K562 (cell line): Measurements from ENCODE around the gene THADA. TPM values are rescaled to one million over a fixed set of nuclear protein-coding genes. Genes with fewer than 3 reads are reported as not detected.
A peak's percentile ranks its signal among the peaks of the same experiment; 100 is the strongest.

Experiments used
- ATAC-seq: fragments of 200-7000 bp; cut with Tn5 transposase; 3 replicates; pipeline ENCODE4 v1.9.1; 2020; ENCODE audit warnings: moderate library complexity
- BruUV-seq: library from RNA; stranded (reverse); fragments of 400-500 nt; replicated peaks from 2 replicates; lab custom pipeline; 2021; lab: Mats Ljungman, UMichigan
- CTCF ChIA-PET: fragments of 300-600 bp; formaldehyde crosslinking; extraction: SDS; loops from one replicate; lab custom pipeline; 2021; ENCODE audit warnings: low intra/inter-chr PET ratio; lab: Yijun Ruan, JAX
- POLR2A ChIA-PET: fragments of 300-600, 350-650 bp; sonication (Branson Sonifier 250); formaldehyde crosslinking; extraction: SDS; loops from one replicate; lab custom pipeline; 2021; ENCODE audit warnings: antibody characterized with exemption, inconsistent platforms; lab: Yijun Ruan, JAX
- DNase-seq, 4 experiments: peaks; one replicate each; pipeline versions ENCODE4 v3.0.0 to v3.0.0-alpha.2; 2011 to 2018; ENCODE audit warnings: low spot score in 3 of 4, mixed read lengths in 3 of 4; ENCODE audit errors: extremely low read depth in 1 of 4
- FAIRE-seq: peaks from 2 replicates; lab custom pipeline; 2011; peaks lifted over from hg19 to GRCh38; lab: Jason Lieb, UNC
- H2AFZ ChIP-seq: 2 replicates; pipeline ENCODE4 v1.6.0; 2011; ENCODE audit warnings: low read depth, low read length, control low read depth, inconsistent platforms
- H3K27ac ChIP-seq: fragments of 200-600 bp; 3 replicates; pipeline ENCODE4 v1.8.0; 2011; ENCODE audit warnings: low read depth, mild to moderate bottlenecking, control low read depth, inconsistent platforms, low read length, moderate library complexity, mixed read lengths; ENCODE audit errors: extremely low read depth
- H3K27me3 ChIP-seq, 2 experiments: fragments of 300-600 bp in 1 of 2; 2 replicates in 1 of 2; 3 replicates in 1 of 2; pipeline versions ENCODE4 v1.6.0 to v1.8.0; 2011; ENCODE audit warnings: inconsistent platforms in 2 of 2, low read length in 2 of 2, mild to moderate bottlenecking in 1 of 2, mixed read lengths in 1 of 2, moderate library complexity in 1 of 2; ENCODE audit not compliant: control insufficient read depth in 2 of 2, insufficient read depth in 2 of 2
- H3K36me3 ChIP-seq: fragments of 300-600 bp; 3 replicates; pipeline ENCODE4 v1.8.0; 2011; ENCODE audit warnings: mild to moderate bottlenecking, low read length, inconsistent platforms; ENCODE audit not compliant: control insufficient read depth, insufficient read depth
- H3K4me1 ChIP-seq, 2 experiments: fragments of 200-600 bp in 1 of 2; replicated peaks in 1 of 2; 2 replicates in 1 of 2; 3 replicates in 1 of 2; pipeline versions ENCODE4 v1.5.1 to v1.8.0; 2011; ENCODE audit warnings: inconsistent platforms in 2 of 2, low read length in 2 of 2, mild to moderate bottlenecking in 1 of 2, mixed read lengths in 1 of 2, moderate library complexity in 1 of 2; ENCODE audit not compliant: control insufficient read depth in 2 of 2, insufficient read depth in 2 of 2
- H3K4me2 ChIP-seq: 2 replicates; pipeline ENCODE4 v1.6.1; 2011; ENCODE audit warnings: low read length, control low read depth, inconsistent platforms, mixed read lengths; ENCODE audit not compliant: insufficient read depth
- H3K4me3 ChIP-seq: fragments of 200-600 bp; sonication (generic), shearing (Covaris generic); 2 replicates; pipeline ENCODE4 v1.5.1; 2016; ENCODE audit warnings: control low read depth, inconsistent platforms
- H3K79me2 ChIP-seq: fragments of 200-600 bp; 3 replicates; pipeline ENCODE4 v1.8.0; 2011; ENCODE audit warnings: low read length, inconsistent platforms; ENCODE audit not compliant: control insufficient read depth, insufficient read depth
- H3K9ac ChIP-seq, 2 experiments: 2 replicates each; pipeline versions ENCODE4 v1.6.0 to v1.6.1; 2011; ENCODE audit warnings: low read depth in 2 of 2, low read length in 2 of 2, control low read depth in 1 of 2, inconsistent platforms in 1 of 2, mild to moderate bottlenecking in 1 of 2, mixed read lengths in 1 of 2; ENCODE audit not compliant: insufficient read depth in 1 of 2
- H3K9me1 ChIP-seq: one replicate; pipeline ENCODE4 v1.6.0; 2011; ENCODE audit warnings: inconsistent platforms, mild to moderate bottlenecking, low read length, moderate library complexity; ENCODE audit not compliant: control insufficient read depth, insufficient read depth
- H3K9me3 ChIP-seq: replicated peaks from 2 replicates; pipeline ENCODE4 v1.5.1; 2011; ENCODE audit warnings: low read depth, low read length, inconsistent platforms; ENCODE audit not compliant: control insufficient read depth, insufficient read depth
- H4K20me1 ChIP-seq: replicated peaks from 2 replicates; pipeline ENCODE4 v1.6.1; 2011; ENCODE audit warnings: low read length, inconsistent platforms, mixed read lengths; ENCODE audit not compliant: control insufficient read depth, insufficient read depth
- DMBX1 ChIP-seq: fragments of 250-450 bp; sonication (Bioruptor Pico); IDR thresholded peaks from 2 replicates; pipeline ENCODE4 v1.8.0; 2022; ENCODE audit warnings: inconsistent platforms, mild to moderate bottlenecking, moderate library complexity, borderline replicate concordance
- GABPB2 ChIP-seq: fragments of 250-450 bp; sonication (Bioruptor Pico); conservative IDR thresholded peaks from 2 replicates; pipeline ENCODE4 v1.5.1; 2021; ENCODE audit warnings: mild to moderate bottlenecking
- GATAD2A ChIP-seq: fragments of 450-650 bp; IDR thresholded peaks from 2 replicates; pipeline ENCODE4 v1.6.1; 2017
- HMGXB4 ChIP-seq: sonication (generic); formaldehyde crosslinking; IDR thresholded peaks from 2 replicates; pipeline ENCODE4 v1.8.1; 2023; ENCODE audit warnings: mild to moderate bottlenecking, missing genetic modification reagents
- MIER1 ChIP-seq: fragments of 450-650 bp; IDR thresholded peaks from 2 replicates; pipeline ENCODE4 v1.6.1; 2016; ENCODE audit warnings: antibody characterized with exemption, mild to moderate bottlenecking, low read depth
- MYC ChIP-seq, 2 experiments: fragments of 250-450 bp in 1 of 2; sonication (Bioruptor Pico) in 1 of 2; IDR thresholded peaks; 2 replicates each; pipeline versions ENCODE4 v1.5.1 to v1.6.1; 2012 to 2021; ENCODE audit warnings: low read depth in 2 of 2, borderline replicate concordance in 1 of 2, improper control_type of control experiment in 1 of 2, low read length in 1 of 2, mild to moderate bottlenecking in 1 of 2, moderate library complexity in 1 of 2
- SRSF1 ChIP-seq: fragments of 200-400 bp; formaldehyde crosslinking; IDR thresholded peaks from 2 replicates; pipeline ENCODE4 v1.6.1; 2017; ENCODE audit warnings: mild to moderate bottlenecking, low read depth, low read length, moderate library complexity
- SRSF3 ChIP-seq: fragments of 200-400 bp; formaldehyde crosslinking; IDR thresholded peaks from 2 replicates; pipeline ENCODE4 v1.6.1; 2016; ENCODE audit warnings: mild to moderate bottlenecking, low read length, moderate library complexity; ENCODE audit not compliant: insufficient read depth
- ZNF143 ChIP-seq: sonication (generic); formaldehyde crosslinking; IDR thresholded peaks from 2 replicates; pipeline ENCODE4 v1.9.0; 2022; ENCODE audit warnings: mild to moderate bottlenecking, missing genetic modification reagents
- WGBS: fragments of 100-300 bp; shearing (Covaris generic); methylation state at CpG from one replicate; pipeline ENCODE4 v1.1.6; 2016; ENCODE audit warnings: low coverage, mixed read lengths; ENCODE audit not compliant: insufficient coverage; ENCODE audit errors: missing lambda C conversion rate; 5-methylcytosine and 5-hydroxymethylcytosine counted together
- in situ Hi-C: fragments of 300-500 bp; cut with MboI; formaldehyde crosslinking; loops from 4 replicates; pipeline ENCODE4 v1.15.0; 2018; ENCODE audit warnings: inconsistent platforms, mixed read lengths
- intact Hi-C: fragments of 100-400 bp; cut with micrococcal nuclease; formaldehyde crosslinking; loops from 2 replicates; pipeline ENCODE4 v1.14.2; 2022
- polyA plus RNA-seq, 8 experiments: library from polyadenylated mRNA; depleted of rRNA in 4 of 8; stranded (reverse) in 5 of 8; unstranded in 3 of 8; fragments of >200 nt; fragmentation: Nextera tagmentation in 2 of 8; fragmentation: Illumina TruSeq in 1 of 8; extraction: Ambion mirVana in 2 of 8; extraction: Trizol in 1 of 8; gene quantifications; 2 replicates each; pipeline versions ENCODE4 v1.2.1 to v1.2.3, GENCODE V29; 2011 to 2014; ENCODE audit warnings: inconsistent platforms in 1 of 8, missing spikeins in 1 of 8
- total RNA-seq, 7 experiments: library from RNA; depleted of rRNA in 6 of 7; stranded (reverse); fragments of >200 nt in 6 of 7; fragmentation: Illumina TruSeq in 2 of 7; extraction: Trizol in 2 of 7; gene quantifications; 2 replicates each; pipeline versions ENCODE4 v1.2.1 to v1.2.3, GENCODE V29; 2011 to 2021; ENCODE audit warnings: low replicate concordance in 1 of 7
- TF ChIP-seq, protein P1 (sequence below): sonication (generic); formaldehyde crosslinking; IDR thresholded peaks from 2 replicates; pipeline ENCODE4 v1.9.0; 2022; ENCODE audit warnings: mild to moderate bottlenecking, missing genetic modification reagents

The THADA gene
- total and polyA plus RNA-seq, 9 of the 15 experiments (the other 6 are each of a cell fraction or from before 2014, with no cell fraction given), result 17.8 to 34.7 (median 31.9) TPM

GRCh38 chr2:43183743-43184142 is 412.1 kb downstream of the THADA start:
- no TSS peak for BruUV-seq

More at GRCh38 chr2:43183743-43184142, 412.1 kb downstream of the THADA start:
- CTCF ChIA-PET, result no interaction called here
- POLR2A ChIA-PET, result interaction anchor here (0.6 kb wide), 1 partner anchor 216 kb away, joined by 3 read pairs; no protein-coding TSS in a partner anchor
- intact Hi-C loops (no loop called here), in situ Hi-C loops (no loop called here)
- ATAC-seq (no peak), FAIRE-seq (no peak), DNase-seq (no peak)
- Histone ChIP-seq H3K9ac (peak overlapping the region in 1 of 2 experiments; percentile 31; a peak in 1 of 4 replicates), H3K9me1 (no peaks in the 10 kb centered on the region), H3K4me3 (no peak overlapping the region), H4K20me1 (no peaks in the 10 kb centered on the region), H2AFZ (peak overlapping the region; percentile 67), H3K4me1 (peaks cover 54 to 62% of the 10 kb centered on the region in 2 experiments), H3K9me3 (no peaks in the 10 kb centered on the region), H3K36me3 (no peaks in the 10 kb centered on the region), H3K4me2 (no peak overlapping the region), H3K27me3 (no peaks in the 10 kb centered on the region), H3K27ac (peak overlapping the region; percentile 67; the same call in 2 of the 3 replicates), H3K79me2 (no peaks in the 10 kb centered on the region)
- 45% methylated on average over 5 of the region's 5 CpGs for WGBS
- TF ChIP-seq ZNF143 (no peak), SRSF1 (no peak), GABPB2 (CRISPR knock-in tag) (no peak), SRSF3 (no peak), MYC (IDR thresholded peaks at IDR 0.05; ENCODE audit: low read depth, low read length) (no peak), MYC (CRISPR knock-in tag; IDR thresholded peaks at IDR 0.05; ENCODE audit: borderline replicate concordance, low read depth) (no peak), HMGXB4 (CRISPR knock-in tag) (no peak), GATAD2A (no peak), MIER1 (no peak), DMBX1 (CRISPR knock-in tag) (peak; percentile 50; the same call in 1 of the 2 replicates)
- TF ChIP-seq, protein P1, sequence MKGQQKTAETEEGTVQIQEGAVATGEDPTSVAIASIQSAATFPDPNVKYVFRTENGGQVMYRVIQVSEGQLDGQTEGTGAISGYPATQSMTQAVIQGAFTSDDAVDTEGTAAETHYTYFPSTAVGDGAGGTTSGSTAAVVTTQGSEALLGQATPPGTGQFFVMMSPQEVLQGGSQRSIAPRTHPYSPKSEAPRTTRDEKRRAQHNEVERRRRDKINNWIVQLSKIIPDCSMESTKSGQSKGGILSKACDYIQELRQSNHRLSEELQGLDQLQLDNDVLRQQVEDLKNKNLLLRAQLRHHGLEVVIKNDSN (CRISPR knock-in tag), result 0 out of 2 replicates have a peak, but pooled peaks have one; percentile 9
